Mesendoderm (in vitro differentiated cells): ENCODE data around the gene SGCG. TPM values are rescaled to one million over a fixed set of nuclear protein-coding genes. Genes with fewer than 3 reads are reported as not detected.
"Not testable (repeated sequence)": the region's sequence is repeated elsewhere in the genome, so short reads cannot be mapped to it uniquely, and the experiment has no call there.

ENCODE experiments used
- DNase-seq: peaks from one replicate; pipeline ENCODE4 v3.0.0; 2013
- H2AK5ac ChIP-seq: 2 replicates; pipeline ENCODE4 v1.6.1; 2013; ENCODE audit warnings: low read length, inconsistent platforms
- H2BK120ac ChIP-seq: 2 replicates; pipeline ENCODE4 v1.6.1; 2013; ENCODE audit warnings: low read depth, mild to moderate bottlenecking, low read length, moderate library complexity, mixed read lengths
- H2BK15ac ChIP-seq: replicated peaks from 2 replicates; pipeline ENCODE4 v1.6.1; 2013; ENCODE audit warnings: low read depth, mild to moderate bottlenecking, moderate library complexity
- H2BK5ac ChIP-seq: 2 replicates; pipeline ENCODE4 v1.6.1; 2013; ENCODE audit warnings: low read length, inconsistent platforms
- H3K18ac ChIP-seq: 2 replicates; pipeline ENCODE4 v1.6.1; 2013; ENCODE audit warnings: mild to moderate bottlenecking, low read length, mixed read lengths
- H3K23ac ChIP-seq: one replicate; pipeline ENCODE4 v1.6.1; 2013; ENCODE audit warnings: low read length
- H3K27ac ChIP-seq: 2 replicates; pipeline ENCODE4 v1.5.1; 2013; ENCODE audit warnings: low read depth, mild to moderate bottlenecking, inconsistent platforms, low read length, moderate library complexity
- H3K27me3 ChIP-seq: 2 replicates; pipeline ENCODE4 v1.6.1; 2013; ENCODE audit warnings: low read length, control low read depth, mild to moderate bottlenecking, inconsistent platforms; ENCODE audit not compliant: insufficient read depth, poor library complexity
- H3K36me3 ChIP-seq: 2 replicates; pipeline ENCODE4 v1.6.1; 2013; ENCODE audit warnings: low read length, inconsistent platforms; ENCODE audit not compliant: control insufficient read depth, insufficient read depth
- H3K4ac ChIP-seq: one replicate; pipeline ENCODE4 v1.6.1; 2013; ENCODE audit warnings: low read depth, mild to moderate bottlenecking, low read length, moderate library complexity
- H3K4me1 ChIP-seq: 2 replicates; pipeline ENCODE4 v1.6.1; 2013; ENCODE audit warnings: low read depth, low read length, inconsistent platforms; ENCODE audit not compliant: control insufficient read depth
- H3K4me2 ChIP-seq: 2 replicates; pipeline ENCODE4 v1.6.1; 2013; ENCODE audit warnings: low read length
- H3K4me3 ChIP-seq: 2 replicates; pipeline ENCODE4 v1.5.1; 2013; ENCODE audit warnings: mild to moderate bottlenecking, low read length
- H3K56ac ChIP-seq: one replicate; pipeline ENCODE4 v1.6.1; 2013; ENCODE audit warnings: low read length
- H3K79me1 ChIP-seq: 2 replicates; pipeline ENCODE4 v1.6.1; 2013; ENCODE audit warnings: low read length, inconsistent platforms
- H3K79me2 ChIP-seq: 2 replicates; pipeline ENCODE4 v1.6.1; 2013; ENCODE audit warnings: mild to moderate bottlenecking, low read length; ENCODE audit not compliant: control insufficient read depth, insufficient read depth
- H3K9ac ChIP-seq: 2 replicates; pipeline ENCODE4 v1.6.1; 2013; ENCODE audit warnings: low read length, inconsistent platforms
- H4K5ac ChIP-seq: one replicate; pipeline ENCODE4 v1.6.1; 2013; ENCODE audit warnings: low read length
- H4K8ac ChIP-seq: one replicate; pipeline ENCODE4 v1.6.1; 2013; ENCODE audit warnings: low read depth, mild to moderate bottlenecking, control low read depth, low read length, moderate library complexity
- WGBS: extraction: QIAGEN DNeasy Blood & Tissue Kit; methylation state at CpG from one replicate; pipeline ENCODE4 v1.1.7; 2013; ENCODE audit warnings: low lambda C conversion rate, missing lambda C conversion rate; ENCODE audit not compliant: insufficient coverage; ENCODE audit errors: extremely low coverage; 5-methylcytosine and 5-hydroxymethylcytosine counted together
- polyA plus RNA-seq, 2 experiments: library from polyadenylated mRNA; stranded (reverse); fragments of 200-250 nt; gene quantifications; one replicate each; pipeline ENCODE4 v1.2.3, GENCODE V29; 2013

The SGCG gene, protein sequence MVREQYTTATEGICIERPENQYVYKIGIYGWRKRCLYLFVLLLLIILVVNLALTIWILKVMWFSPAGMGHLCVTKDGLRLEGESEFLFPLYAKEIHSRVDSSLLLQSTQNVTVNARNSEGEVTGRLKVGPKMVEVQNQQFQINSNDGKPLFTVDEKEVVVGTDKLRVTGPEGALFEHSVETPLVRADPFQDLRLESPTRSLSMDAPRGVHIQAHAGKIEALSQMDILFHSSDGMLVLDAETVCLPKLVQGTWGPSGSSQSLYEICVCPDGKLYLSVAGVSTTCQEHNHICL
- 1.0 TPM for polyA plus RNA-seq (2013, experiment 1 of 2)
- 1.1 TPM for polyA plus RNA-seq (2013, experiment 2 of 2)

DNA sequence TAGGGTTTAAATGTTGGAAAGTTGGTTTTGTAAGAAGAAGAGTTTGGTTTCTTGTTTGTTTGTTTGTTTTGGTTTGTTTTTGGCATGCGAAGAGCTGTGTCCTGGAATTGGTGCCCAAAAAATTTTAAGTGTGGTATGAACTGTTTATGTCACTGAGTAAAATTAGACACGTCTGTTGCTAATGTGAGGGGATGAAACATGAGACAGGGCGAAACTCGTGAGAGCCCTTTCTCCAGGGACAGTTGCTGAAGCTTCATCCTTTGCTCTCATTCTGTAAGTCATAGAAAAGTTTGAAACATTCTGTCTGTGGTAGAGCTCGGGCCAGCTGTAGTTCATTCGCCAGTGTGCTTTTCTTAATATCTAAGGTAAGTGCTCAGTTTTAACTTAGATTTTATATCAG lies at the start of gene SGCG:
Gene SGCG, plus strand, starts transcription at position 269 of the 400 bp plus-strand sequence. CDS start 22,716 bp downstream, outside the sequence.
- Histone ChIP-seq H3K56ac (no peak within 1 kb of the TSS), H3K9ac (no peak within 1 kb of the TSS), H2AK5ac (no peak within 1 kb of the TSS), H3K18ac (no peak within 1 kb of the TSS), H2BK120ac (no peak within 1 kb of the TSS), H2BK5ac (no peak within 1 kb of the TSS), H3K27me3 (no peaks in the 10 kb centered on the region), H2BK15ac (no peak within 1 kb of the TSS), H3K79me2 (no peaks in the 10 kb centered on the region), H3K4ac (no peak within 1 kb of the TSS), H3K4me1 (no peaks in the 10 kb centered on the region), H3K27ac (no peak within 1 kb of the TSS), H3K4me2 (no peak within 1 kb of the TSS), H4K5ac (no peak within 1 kb of the TSS), H3K36me3 (no peaks in the 10 kb centered on the region), H3K4me3 (no peak within 1 kb of the TSS), H3K23ac (no peak within 1 kb of the TSS), H4K8ac (no peak within 1 kb of the TSS), H3K79me1 (no peaks in the 10 kb centered on the region)
- no peak for DNase-seq
- 100% methylated on average over 1 of the region's 6 CpGs for WGBS

DNA sequence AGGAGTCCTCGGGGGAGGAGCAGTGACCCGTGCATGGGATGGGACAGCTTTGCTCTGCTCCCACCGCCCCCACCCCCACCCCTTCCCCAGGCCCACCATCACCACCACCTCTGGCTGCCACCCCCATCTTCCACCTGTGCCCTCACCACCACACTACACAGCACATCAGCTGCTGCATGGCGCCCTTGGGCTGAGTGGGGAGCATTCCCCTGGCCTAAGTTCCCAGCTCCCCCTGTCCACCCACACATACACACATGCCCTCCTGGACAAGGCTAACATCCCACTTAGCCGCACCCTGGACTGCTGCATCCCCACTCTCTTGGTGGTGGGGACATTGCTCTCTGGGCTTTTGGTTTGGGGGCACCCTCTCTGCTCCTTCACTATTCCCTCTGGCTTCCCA lies 46.2 kb upstream of the SGCG start:
- Histone ChIP-seq H3K4me3 (no peak overlapping the region), H3K4me1 (no peaks in the 10 kb centered on the region), H3K9ac (no peak overlapping the region), H4K8ac (no peak overlapping the region), H4K5ac (no peak overlapping the region), H3K4me2 (no peak overlapping the region), H3K18ac (no peak overlapping the region), H2BK120ac (no peak overlapping the region), H3K36me3 (no peaks in the 10 kb centered on the region), H2AK5ac (no peak overlapping the region), H3K79me1 (no peaks in the 10 kb centered on the region), H3K23ac (no peak overlapping the region), H3K79me2 (no peaks in the 10 kb centered on the region), H3K56ac (no peak overlapping the region), H2BK5ac (no peak overlapping the region), H2BK15ac (no peak overlapping the region), H3K27me3 (no peaks in the 10 kb centered on the region), H3K4ac (no peak overlapping the region), H3K27ac (no peak overlapping the region)
- no CpG with 5 or more reads among the region's 5 CpGs for WGBS
- no peak for DNase-seq

DNA sequence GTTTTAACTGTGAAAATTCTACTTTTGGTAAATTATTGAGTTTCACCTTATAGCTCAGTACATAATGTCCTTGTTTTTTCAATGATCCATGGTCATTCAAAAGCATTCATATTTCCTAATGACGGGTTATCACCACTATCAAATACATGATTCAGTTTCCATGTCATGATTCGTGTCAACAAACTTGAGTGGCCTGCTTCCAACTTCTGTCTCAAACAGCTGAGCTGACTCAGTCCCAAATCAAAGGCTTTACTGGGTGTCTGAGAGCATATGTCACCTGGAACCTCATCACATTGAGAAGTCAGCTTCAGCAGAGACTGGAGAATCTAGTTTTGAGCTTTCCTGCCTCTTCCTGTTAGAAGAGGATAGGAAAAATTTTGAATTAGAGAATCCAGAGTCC lies 40.3 kb upstream of the SGCG start:
- Histone ChIP-seq H3K4me2 (no peak overlapping the region), H3K4ac (no peak overlapping the region), H3K23ac (no peak overlapping the region), H3K27me3 (no peaks in the 10 kb centered on the region), H4K5ac (no peak overlapping the region), H3K18ac (no peak overlapping the region), H3K4me3 (no peak overlapping the region), H2BK120ac (no peak overlapping the region), H2AK5ac (no peak overlapping the region), H4K8ac (no peak overlapping the region), H2BK15ac (no peak overlapping the region), H3K56ac (no peak overlapping the region), H3K4me1 (no peaks in the 10 kb centered on the region), H3K79me2 (no peaks in the 10 kb centered on the region), H2BK5ac (no peak overlapping the region), H3K79me1 (no peaks in the 10 kb centered on the region), H3K9ac (no peak overlapping the region), H3K27ac (no peak overlapping the region), H3K36me3 (no peaks in the 10 kb centered on the region)
- no CpG with 5 or more reads among the region's 2 CpGs for WGBS
- DNase-seq: no peak

DNA sequence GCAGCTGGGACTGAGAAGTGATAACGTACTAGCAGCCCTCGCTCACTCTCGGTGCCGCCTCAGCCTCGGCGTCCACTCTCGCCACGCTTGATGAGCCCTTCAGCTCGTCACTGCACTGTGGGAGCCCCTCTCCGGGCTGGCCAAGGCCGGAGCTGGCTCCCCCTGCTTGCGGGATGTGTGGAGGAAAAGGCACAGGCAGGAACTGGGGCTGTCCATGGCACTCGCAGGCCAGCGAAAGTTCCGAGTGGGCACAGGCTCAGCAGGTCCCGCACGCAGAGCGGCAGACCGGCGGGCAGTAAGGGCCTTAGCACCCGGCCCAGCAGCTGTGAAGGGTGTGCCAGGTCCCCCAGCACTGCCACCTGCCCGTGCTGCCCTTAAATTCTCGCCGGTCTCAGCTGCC lies 38.8 kb upstream of the SGCG start:
- no peak overlapping the region for H3K23ac ChIP-seq
- H2BK15ac ChIP-seq: no peak overlapping the region
- H2BK5ac ChIP-seq: no peak overlapping the region
- no peaks in the 10 kb centered on the region for H3K79me1 ChIP-seq
- H3K4me1 ChIP-seq: no peaks in the 10 kb centered on the region
- no peak overlapping the region for H2AK5ac ChIP-seq
- no peak overlapping the region for H3K56ac ChIP-seq
- H3K36me3 ChIP-seq: no peaks in the 10 kb centered on the region
- no peak overlapping the region for H2BK120ac ChIP-seq
- H3K9ac ChIP-seq: no peak overlapping the region
- H3K4me3 ChIP-seq: no peak overlapping the region
- H3K27ac ChIP-seq: no peak overlapping the region
- no peaks in the 10 kb centered on the region for H3K27me3 ChIP-seq
- H3K18ac ChIP-seq: no peak overlapping the region
- H3K4ac ChIP-seq: no peak overlapping the region
- DNase-seq: no peak
- H3K4me2 ChIP-seq: no peak overlapping the region
- no CpG with 5 or more reads among the region's 24 CpGs for WGBS
- no peak overlapping the region for H4K5ac ChIP-seq
- H3K79me2 ChIP-seq: no peaks in the 10 kb centered on the region
- H4K8ac ChIP-seq: no peak overlapping the region

GRCh38 chr13:23142607-23143006 lies 38.2 kb upstream of the SGCG start:
- not testable (repeated sequence) for H3K23ac ChIP-seq, H3K27me3 ChIP-seq, H3K56ac ChIP-seq, H3K79me1 ChIP-seq, H3K79me2 ChIP-seq, H3K4ac ChIP-seq, H3K4me3 ChIP-seq, H3K18ac ChIP-seq, H2BK15ac ChIP-seq, H3K27ac ChIP-seq, H3K4me2 ChIP-seq, H3K9ac ChIP-seq, H2BK120ac ChIP-seq, H4K8ac ChIP-seq, DNase-seq, H4K5ac ChIP-seq, H3K36me3 ChIP-seq, H2BK5ac ChIP-seq, H3K4me1 ChIP-seq, H2AK5ac ChIP-seq
- no CpG with 5 or more reads among the region's 7 CpGs for WGBS

GRCh38 chr13:23144431-23144830 lies 36.3 kb upstream of the SGCG start:
- H4K8ac ChIP-seq: no peak overlapping the region
- H3K27me3 ChIP-seq: no peaks in the 10 kb centered on the region
- H2AK5ac ChIP-seq: no peak overlapping the region
- no peak overlapping the region for H2BK15ac ChIP-seq
- no peaks in the 10 kb centered on the region for H3K36me3 ChIP-seq
- H3K4me2 ChIP-seq: no peak overlapping the region
- no peaks in the 10 kb centered on the region for H3K79me2 ChIP-seq
- H3K4me3 ChIP-seq: no peak overlapping the region
- H2BK120ac ChIP-seq: no peak overlapping the region
- H3K4ac ChIP-seq: no peak overlapping the region
- H2BK5ac ChIP-seq: no peak overlapping the region
- no peak overlapping the region for H3K9ac ChIP-seq
- no peak overlapping the region for H3K18ac ChIP-seq
- no peak for DNase-seq
- H3K27ac ChIP-seq: no peak overlapping the region
- WGBS: 100% methylated on average over 2 of the region's 2 CpGs
- no peaks in the 10 kb centered on the region for H3K4me1 ChIP-seq
- no peaks in the 10 kb centered on the region for H3K79me1 ChIP-seq
- H3K56ac ChIP-seq: no peak overlapping the region
- H4K5ac ChIP-seq: no peak overlapping the region
- no peak overlapping the region for H3K23ac ChIP-seq
